Transverse colon (tissue), 4 donors: ENCODE measurements around the gene TBATA. TPM values are rescaled to one million over a fixed set of nuclear protein-coding genes. Genes with fewer than 3 reads are reported as not detected.

Experiments
- DNase-seq: peaks from one replicate; pipeline ENCODE4 v3.0.0-alpha.2; 2019
- H3K27ac ChIP-seq, 4 donors: fragments of 200-600 bp; sonication (generic); 2 replicates each; pipeline ENCODE4 v1.5.1; 2016 to 2018; ENCODE audit warnings: inconsistent platforms in 4 of 4
- H3K27me3 ChIP-seq: fragments of 200-600 bp; sonication (generic); 2 replicates; pipeline ENCODE4 v1.5.1; 2017; ENCODE audit warnings: inconsistent platforms
- H3K36me3 ChIP-seq, 4 donors: fragments of 200-600 bp; sonication (generic); 2 replicates each; pipeline ENCODE4 v1.5.1; 2017 to 2019; ENCODE audit warnings: inconsistent platforms in 4 of 4
- H3K4me1 ChIP-seq, 4 donors: fragments of 200-600 bp; sonication (generic); 2 replicates each; pipeline ENCODE4 v1.5.1; 2017 to 2020; ENCODE audit warnings: inconsistent platforms in 4 of 4
- H3K4me3 ChIP-seq, 4 donors: fragments of 200-600 bp; sonication (generic); 1 replicate in 1 of 4; 2 replicates in 3 of 4; pipeline versions ENCODE4 v1.5.1 to v1.6.1; 2017 to 2019; ENCODE audit warnings: inconsistent platforms in 4 of 4
- H3K9me3 ChIP-seq, 2 donors: fragments of 200-600 bp; sonication (generic); 2 replicates each; pipeline ENCODE4 v1.5.1; 2017 to 2019; ENCODE audit warnings: inconsistent platforms in 2 of 2
- CTCF ChIP-seq, 5 experiments: fragments of 200-600 bp in 3 of 5; fragments of 450-650 bp in 2 of 5; sonication (generic) in 3 of 5; IDR thresholded peaks; 1 replicate in 2 of 5; 2 replicates in 3 of 5; pipeline ENCODE4 v1.5.1; 2016 to 2017; ENCODE audit warnings: antibody characterized with exemption in 5 of 5, inconsistent platforms in 3 of 5, mild to moderate bottlenecking in 2 of 5, moderate library complexity in 1 of 5
- EP300 ChIP-seq: sonication (generic); formaldehyde crosslinking; IDR thresholded peaks from one replicate; pipeline ENCODE4 v1.6.1; 2017; ENCODE audit warnings: antibody characterized with exemption, low read depth
- POLR2A ChIP-seq: fragments of 450-650 bp; IDR thresholded peaks from one replicate; pipeline ENCODE4 v1.6.1; 2016; ENCODE audit warnings: antibody characterized with exemption, mild to moderate bottlenecking, moderate library complexity
- POLR2AphosphoS5 ChIP-seq, 3 donors: sonication (generic); formaldehyde crosslinking; IDR thresholded peaks; one replicate each; pipeline ENCODE4 v1.6.1; 2016; ENCODE audit warnings: antibody characterized with exemption in 3 of 3
- WGBS, 2 donors: methylation state at CpG; one replicate each; pipeline ENCODE4 v1.1.5; 2018; ENCODE audit warnings: low coverage in 1 of 2; 5-methylcytosine and 5-hydroxymethylcytosine counted together
- in situ Hi-C, 4 donors: fragments of 200-750 bp; cut with MboI; loops; one replicate each; pipeline versions ENCODE4 v1.15.0 to v1.15.1; 2017; ENCODE audit warnings: low sequenced_read_pairs in 3 of 4, low pct_ligation_motif_present in 1 of 4, low pct_unique_long_range_greater_than_20kb in 1 of 4
- intact Hi-C: fragments of 100-400 bp; cut with DNase I; formaldehyde crosslinking; loops from one replicate; pipeline ENCODE4 v1.15.1; 2023; ENCODE audit warnings: low total_unique reads
- total RNA-seq, 4 donors: library from RNA; depleted of rRNA; stranded (reverse); fragments of >200 nt; gene quantifications; one replicate each; pipeline ENCODE4 v1.1.0, GENCODE V29; 2016

The TBATA gene
- total RNA-seq, 4 donors from 2014 or later: not detected

- peak overlapping the region in 1 of 4 donors; percentile 33 for H3K27ac ChIP-seq
- peaks cover 0 to 22% (median 7%) of the 10 kb centered on the region in 4 donors for H3K4me1 ChIP-seq
- 75% methylated on average over 12 of the region's 12 CpGs; no CpG with 5 or more reads in 1 of the 2 donors for WGBS, 2 donors
These were observed 44.5 kb downstream of the TBATA start for GRCh38 chr10:70740406-70741288.

GRCh38 chr10:70738761-70739121 is 46.4 kb downstream of the TBATA start:
- H3K27ac ChIP-seq: no peak overlapping the region
- TF ChIP-seq POLR2A (no peak), EP300 (no peak), POLR2AphosphoS5 (IDR thresholded peaks at IDR 0.05) (no peak), CTCF (IDR thresholded peaks at IDR 0.05) (no peak)
- no peak for DNase-seq
- no peaks in the 10 kb centered on the region for H3K27me3 ChIP-seq
- WGBS, 2 donors: 74% methylated on average over 12 of the region's 12 CpGs; no CpG with 5 or more reads in 1 of the 2 donors
- in situ Hi-C loops (no loop called here), intact Hi-C loops (no loop called here)
- H3K4me1 ChIP-seq: peaks cover 0 to 22% (median 7%) of the 10 kb centered on the region in 4 donors
- no peaks in the 10 kb centered on the region for H3K36me3 ChIP-seq
- H3K4me3 ChIP-seq: no peak overlapping the region
- no peaks in the 10 kb centered on the region for H3K9me3 ChIP-seq

More at GRCh38 chr10:70740406-70741288, 44.5 kb downstream of the TBATA start:
- H3K9me3 ChIP-seq: no peaks in the 10 kb centered on the region
- no peak for DNase-seq
- intact Hi-C loops: no loop called here
- in situ Hi-C loops: no loop called here
- H3K36me3 ChIP-seq: no peaks in the 10 kb centered on the region
- peak in 2 of 3 donors; percentile 10 to 59 for TF ChIP-seq POLR2AphosphoS5 (IDR thresholded peaks at IDR 0.05)
- no peak for TF ChIP-seq CTCF (IDR thresholded peaks at IDR 0.05)
- no peak overlapping the region for H3K4me3 ChIP-seq
- H3K27me3 ChIP-seq: no peaks in the 10 kb centered on the region

GRCh38 chr10:70738006-70738760 is 47.0 kb downstream of the TBATA start:
- no peak for TF ChIP-seq EP300
- H3K4me3 ChIP-seq: no peak overlapping the region
- DNase-seq: no peak
- no peak overlapping the region for H3K27ac ChIP-seq
- intact Hi-C loops: no loop called here
- no peaks in the 10 kb centered on the region for H3K9me3 ChIP-seq
- in situ Hi-C loops: no loop called here
- no peaks in the 10 kb centered on the region for H3K27me3 ChIP-seq
- H3K36me3 ChIP-seq: no peaks in the 10 kb centered on the region
- 46% methylated on average over 3 of the region's 3 CpGs; no CpG with 5 or more reads in 1 of the 2 donors for WGBS, 2 donors
- H3K4me1 ChIP-seq: peaks cover 0 to 22% (median 7%) of the 10 kb centered on the region in 4 donors

GRCh38 chr10:70737250-70737649 is 47.9 kb downstream of the TBATA start:
- H3K4me3 ChIP-seq: no peak overlapping the region
- in situ Hi-C loops: no loop called here
- H3K27ac ChIP-seq: no peak overlapping the region
- H3K4me1 ChIP-seq: peaks cover 0 to 13% (median 3%) of the 10 kb centered on the region in 4 donors
- no peak for TF ChIP-seq EP300
- no peak for TF ChIP-seq CTCF (IDR thresholded peaks at IDR 0.05)
- no peak for TF ChIP-seq POLR2A
- no peak for TF ChIP-seq POLR2AphosphoS5 (IDR thresholded peaks at IDR 0.05)
- no peaks in the 10 kb centered on the region for H3K36me3 ChIP-seq
- H3K27me3 ChIP-seq: no peaks in the 10 kb centered on the region
- 64 to 90% methylated on average over 3 to 6 of the region's 6 CpGs for WGBS, 2 donors
- intact Hi-C loops: no loop called here
- DNase-seq: no peak
- H3K9me3 ChIP-seq: no peaks in the 10 kb centered on the region
